Endothelial cell of umbilical vein (primary cell): Measurements from ENCODE around the gene CD81.
A peak's percentile ranks its signal among the peaks of the same experiment; 100 is the strongest.

Experiments used
- CTCF ChIP-seq, 2 donors: IDR thresholded peaks; 1 replicate in 1 of 2; 2 replicates in 1 of 2; pipeline ENCODE4 v1.5.1; 2011; ENCODE audit warnings: low read length in 2 of 2, mild to moderate bottlenecking in 2 of 2, moderate library complexity in 2 of 2, control low read depth in 1 of 2, inconsistent platforms in 1 of 2, low read depth in 1 of 2; ENCODE audit not compliant: insufficient read depth in 1 of 2; ENCODE audit errors: extremely low read depth in 1 of 2
- EZH2 ChIP-seq: IDR thresholded peaks from 2 replicates; pipeline ENCODE4 v1.6.1; 2012; ENCODE audit warnings: borderline replicate concordance, low read depth, mild to moderate bottlenecking, moderate library complexity, low read length, inconsistent platforms; ENCODE audit not compliant: severe bottlenecking
- JUN ChIP-seq: IDR thresholded peaks from 2 replicates; pipeline ENCODE4 v1.6.1; 2011; ENCODE audit warnings: borderline replicate concordance, low read depth; ENCODE audit not compliant: insufficient read length, insufficient read depth
- MAX ChIP-seq: IDR thresholded peaks from 2 replicates; pipeline ENCODE4 v1.6.1; 2011; ENCODE audit not compliant: insufficient read depth, insufficient read length
- MYC ChIP-seq: IDR thresholded peaks from one replicate; pipeline ENCODE4 v1.6.1; 2011; ENCODE audit warnings: mild to moderate bottlenecking, low read depth, low read length
- POLR2A ChIP-seq: IDR thresholded peaks from 2 replicates; pipeline ENCODE4 v1.6.1; 2012; ENCODE audit warnings: low read depth, mild to moderate bottlenecking, control low read depth, low read length
- POLR2AphosphoS5 ChIP-seq: IDR thresholded peaks from 2 replicates; pipeline ENCODE4 v1.6.1; 2012; ENCODE audit warnings: low read depth, mild to moderate bottlenecking, control low read depth, low read length, moderate library complexity; ENCODE audit not compliant: insufficient read depth

- peak; percentile 74 for TF ChIP-seq POLR2A
- TF ChIP-seq CTCF (IDR thresholded peaks at IDR 0.05; ENCODE audit: extremely low read depth in 1 of 2, insufficient read depth in 1 of 2, low read depth in 1 of 2, low read length in 2 of 2) = no peak
- peak; percentile 92 for TF ChIP-seq POLR2AphosphoS5
- no peak for TF ChIP-seq JUN
- TF ChIP-seq MAX = no peak
- TF ChIP-seq MYC = no peak
- no peak for TF ChIP-seq EZH2
Measured at GRCh38 chr11:2376751-2377451, at the start of gene CD81.
